ENCODE data around the gene PTPRS. TPM values are rescaled to one million over a fixed set of nuclear protein-coding genes. Genes with fewer than 3 reads are reported as not detected.

Gene PTPRS
- total and polyA plus RNA-seq, 7 donors: 0.46 to 211 (median 120) TPM

- Histone ChIP-seq H3K27me3 (peaks cover 4 to 64% (median 32%) of the 10 kb centered on the region in 3 donors), H3K36me3 (no peaks in the 10 kb centered on the region), H3K27ac (no peak overlapping the region), H3K4me1 (no peaks in the 10 kb centered on the region), H3K4me3 (no peak overlapping the region), H3K9me3 (no peaks in the 10 kb centered on the region)
- WGBS, 2 donors: 38 to 52% methylated on average over 13 of the region's 13 CpGs
- no peak for DNase-seq
- TF ChIP-seq CTCF (IDR thresholded peaks at IDR 0.05) (no peak), POLR2A (IDR thresholded peaks at IDR 0.05) (no peak), POLR2AphosphoS5 (IDR thresholded peaks at IDR 0.05) (no peak), EP300 (IDR thresholded peaks at IDR 0.05) (no peak)
- intact Hi-C loops (cut with DNase I): no loop called here
These were observed 16.3 kb upstream of the PTPRS start for GRCh38 chr19:5356918-5357317.

GRCh38 chr19:5356428-5356827 lies 15.8 kb upstream of the PTPRS start:
- Histone ChIP-seq H3K27ac (no peak overlapping the region), H3K9me3 (no peaks in the 10 kb centered on the region), H3K4me3 (no peak overlapping the region), H3K27me3 (peaks cover 4 to 68% (median 31%) of the 10 kb centered on the region in 3 donors), H3K4me1 (no peaks in the 10 kb centered on the region), H3K36me3 (no peaks in the 10 kb centered on the region)
- intact Hi-C loops (cut with DNase I): no loop called here
- whole genome bisulfite sequencing, 2 donors: 74 to 88% methylated on average over 5 of the region's 5 CpGs
- no peak for DNase-seq
- TF ChIP-seq POLR2AphosphoS5 (IDR thresholded peaks at IDR 0.05) (no peak), EP300 (IDR thresholded peaks at IDR 0.05) (no peak), POLR2A (IDR thresholded peaks at IDR 0.05) (no peak), CTCF (IDR thresholded peaks at IDR 0.05) (no peak)

GRCh38 chr19:5355693-5356092 lies 15.1 kb upstream of the PTPRS start:
- no peaks in the 10 kb centered on the region for H3K36me3 ChIP-seq
- H3K4me3 ChIP-seq: no peak overlapping the region
- intact Hi-C loops (cut with DNase I): no loop called here
- TF ChIP-seq POLR2A (IDR thresholded peaks at IDR 0.05) (no peak), EP300 (IDR thresholded peaks at IDR 0.05) (no peak), CTCF (IDR thresholded peaks at IDR 0.05) (no peak), POLR2AphosphoS5 (IDR thresholded peaks at IDR 0.05) (no peak)
- peaks cover 4 to 66% (median 24%) of the 10 kb centered on the region in 3 donors for H3K27me3 ChIP-seq
- H3K27ac ChIP-seq: no peak overlapping the region
- 64 to 68% methylated on average over 5 of the region's 5 CpGs for WGBS, 2 donors
- no peak for DNase-seq
- no peaks in the 10 kb centered on the region for H3K4me1 ChIP-seq
- no peaks in the 10 kb centered on the region for H3K9me3 ChIP-seq

GRCh38 chr19:5355076-5355475 lies 14.5 kb upstream of the PTPRS start:
- no peaks in the 10 kb centered on the region for H3K4me1 ChIP-seq
- no peaks in the 10 kb centered on the region for H3K9me3 ChIP-seq
- H3K4me3 ChIP-seq: no peak overlapping the region
- H3K36me3 ChIP-seq: no peaks in the 10 kb centered on the region
- WGBS, 2 donors: 50 to 55% methylated on average over 9 of the region's 9 CpGs
- no peak overlapping the region for H3K27ac ChIP-seq
- H3K27me3 ChIP-seq: peaks cover 4 to 60% (median 18%) of the 10 kb centered on the region in 3 donors
- DNase-seq: no peak
- TF ChIP-seq POLR2AphosphoS5 (IDR thresholded peaks at IDR 0.05): no peak
- TF ChIP-seq POLR2A (IDR thresholded peaks at IDR 0.05): no peak
- TF ChIP-seq EP300 (IDR thresholded peaks at IDR 0.05): no peak
- TF ChIP-seq CTCF (IDR thresholded peaks at IDR 0.05): no peak
- intact Hi-C loops (cut with DNase I): no loop called here

- no peaks in the 10 kb centered on the region for H3K4me1 ChIP-seq
- intact Hi-C loops (cut with DNase I): no loop called here
- H3K27ac ChIP-seq: no peak overlapping the region
- TF ChIP-seq POLR2A (IDR thresholded peaks at IDR 0.05) (no peak), CTCF (IDR thresholded peaks at IDR 0.05) (no peak), EP300 (IDR thresholded peaks at IDR 0.05) (no peak), POLR2AphosphoS5 (IDR thresholded peaks at IDR 0.05) (no peak)
- no peak for DNase-seq
- no peaks in the 10 kb centered on the region for H3K9me3 ChIP-seq
- no peak overlapping the region for H3K4me3 ChIP-seq
- no peaks in the 10 kb centered on the region for H3K36me3 ChIP-seq
- WGBS, 2 donors: 88 to 89% methylated on average over 4 of the region's 4 CpGs
- peaks cover 4 to 53% (median 15%) of the 10 kb centered on the region in 3 donors for H3K27me3 ChIP-seq
These were observed 13.8 kb upstream of the PTPRS start for GRCh38 chr19:5354403-5354802.

Data from sigmoid colon (tissue), 7 donors.